SJCRH30 (cell line): ENCODE results near the gene EPSTI1. TPM values are rescaled to one million over a fixed set of nuclear protein-coding genes. Genes with fewer than 3 reads are reported as not detected.
A peak's percentile ranks its signal among the peaks of the same experiment; 100 is the strongest.
"Not testable (repeated sequence)": the region's sequence is repeated elsewhere in the genome, so short reads cannot be mapped to it uniquely, and the experiment has no call there.

Experiments used
- DNase-seq, 2 experiments: peaks; one replicate each; pipeline ENCODE4 v3.0.0-alpha.2; 2015 to 2020
- H3K27ac ChIP-seq: fragments of 250-450 bp; sonication (Bioruptor Pico); 2 replicates; pipeline ENCODE4 v1.5.1; 2020; ENCODE audit warnings: mild to moderate bottlenecking, moderate library complexity
- H3K27me3 ChIP-seq: fragments of 250-450 bp; sonication (Bioruptor Pico); 2 replicates; pipeline ENCODE4 v1.5.1; 2020; ENCODE audit warnings: mild to moderate bottlenecking, moderate library complexity
- H3K36me3 ChIP-seq: fragments of 250-450 bp; sonication (Bioruptor Pico); 2 replicates; pipeline ENCODE4 v1.5.1; 2020; ENCODE audit warnings: mild to moderate bottlenecking, moderate library complexity
- H3K4me1 ChIP-seq: fragments of 250-450 bp; sonication (Bioruptor Pico); 2 replicates; pipeline ENCODE4 v1.5.1; 2020; ENCODE audit warnings: mild to moderate bottlenecking, moderate library complexity
- H3K4me3 ChIP-seq: fragments of 250-450 bp; sonication (Bioruptor Pico); 2 replicates; pipeline ENCODE4 v1.5.1; 2020; ENCODE audit warnings: mild to moderate bottlenecking, moderate library complexity
- H3K9me3 ChIP-seq: fragments of 250-450 bp; sonication (Bioruptor Pico); replicated peaks from 2 replicates; pipeline ENCODE4 v1.5.1; 2020; ENCODE audit warnings: mild to moderate bottlenecking, moderate library complexity
- total RNA-seq: library from RNA; depleted of rRNA; stranded (reverse); fragments of >200 nt; shearing (Covaris generic); gene quantifications from 2 replicates; pipeline ENCODE4 v1.2.3, GENCODE V29; 2014

Gene EPSTI1
- total RNA-seq, 1 experiment from 2014 or later = 1.1 TPM

DNA sequence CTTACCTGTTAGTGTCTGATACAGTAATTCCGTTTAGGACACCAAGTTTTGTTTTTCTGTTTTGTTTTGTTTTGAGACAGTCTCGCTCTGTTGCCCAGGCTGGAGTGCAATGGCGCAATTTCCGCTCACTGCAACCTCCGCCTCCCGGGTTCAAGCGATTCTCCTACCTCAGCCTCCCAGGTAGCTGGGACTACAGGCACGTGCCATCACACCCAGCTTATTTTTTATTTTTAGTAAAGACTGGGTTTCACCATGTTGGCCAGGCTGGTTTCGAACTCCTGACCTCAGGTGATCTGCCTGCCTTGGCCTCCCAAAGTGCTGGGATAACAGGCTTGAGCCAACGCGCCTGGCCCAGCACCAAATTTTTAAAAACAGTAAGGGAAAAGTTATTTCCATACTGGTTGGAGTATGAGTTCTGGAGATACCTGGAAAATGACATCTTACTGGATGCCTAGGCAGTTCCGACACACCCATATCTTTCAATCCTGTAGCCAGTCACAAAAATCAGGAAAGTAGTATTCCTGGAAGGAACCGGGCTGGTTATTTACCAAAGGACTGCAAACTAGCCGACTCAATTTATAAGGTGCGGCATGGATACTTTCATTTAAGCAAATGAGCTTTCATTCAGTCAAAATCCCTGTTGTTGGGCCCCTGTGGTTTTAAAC lies 676 bp downstream of the EPSTI1 start:
- not testable (repeated sequence) for DNase-seq, H3K27ac ChIP-seq, H3K36me3 ChIP-seq, H3K4me1 ChIP-seq, H3K9me3 ChIP-seq, H3K27me3 ChIP-seq
- peak overlapping the region; percentile 56 for H3K4me3 ChIP-seq

DNA sequence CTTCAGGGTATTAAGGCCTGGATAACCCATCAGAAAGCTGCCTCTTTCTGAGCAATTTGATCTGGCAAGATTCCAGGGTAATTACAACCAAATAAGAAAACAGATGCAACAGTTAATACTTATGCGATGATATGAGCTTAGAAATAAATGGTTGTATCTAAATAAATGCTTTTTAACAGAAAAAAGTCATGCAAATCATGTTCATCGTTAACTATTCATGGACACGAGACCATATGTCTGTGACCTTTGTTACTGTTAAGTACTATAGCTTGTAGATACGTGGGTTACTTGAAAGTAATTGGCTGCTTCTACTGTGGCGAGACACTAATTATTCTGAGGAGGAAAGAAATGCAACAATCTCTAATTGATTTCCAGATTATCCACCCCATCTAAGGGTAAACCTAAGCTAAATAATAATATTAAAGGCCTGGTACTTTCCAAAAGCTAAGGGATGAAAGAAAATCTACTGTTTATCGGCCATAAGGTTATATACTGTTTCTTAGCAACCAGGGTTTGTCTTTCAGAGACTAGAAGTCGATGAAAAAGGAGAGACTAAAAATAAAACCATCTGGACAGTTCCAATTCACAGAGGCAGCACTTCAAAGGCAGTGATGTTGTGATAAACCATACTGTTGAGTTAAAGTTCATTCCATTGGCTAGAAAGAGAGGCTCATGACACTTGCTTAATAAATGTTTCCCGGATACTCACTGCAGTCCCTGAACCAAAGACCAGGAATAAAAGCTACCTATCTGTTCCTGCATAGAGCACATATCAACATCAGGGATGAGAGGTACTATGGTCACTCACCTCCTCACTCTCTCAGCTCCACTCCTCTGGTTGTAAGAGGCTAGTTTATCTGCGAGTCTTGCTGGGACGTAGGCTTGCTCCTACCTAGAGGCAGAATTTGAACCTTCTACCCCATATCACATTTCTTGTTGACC lies 1.5 kb downstream of the EPSTI1 start:
- H3K27me3 ChIP-seq = no peaks in the 10 kb centered on the region
- no peak overlapping the region for H3K4me3 ChIP-seq
- no peak for DNase-seq
- H3K4me1 ChIP-seq = no peaks in the 10 kb centered on the region
- H3K9me3 ChIP-seq = no peaks in the 10 kb centered on the region
- no peaks in the 10 kb centered on the region for H3K36me3 ChIP-seq
- no peak overlapping the region for H3K27ac ChIP-seq

DNA sequence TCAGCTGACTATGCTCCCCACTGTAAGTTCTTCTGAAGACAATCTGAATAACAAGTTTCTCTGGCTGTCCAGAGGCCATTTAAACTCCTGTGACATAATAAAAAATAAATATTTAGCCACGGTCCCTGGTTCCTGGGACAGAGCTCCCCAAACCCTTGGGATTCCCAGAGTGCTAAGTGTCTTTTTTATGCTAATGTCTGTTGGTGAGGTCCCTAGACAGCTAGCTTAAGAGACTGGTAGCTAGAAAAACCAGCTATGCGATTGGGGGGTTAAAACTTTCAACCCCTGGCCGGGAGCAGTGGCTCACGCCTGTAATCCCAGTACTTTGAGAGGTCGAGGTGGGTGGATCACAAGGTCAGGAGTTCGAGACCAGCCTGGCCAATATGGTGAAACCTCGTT lies 5.9 kb downstream of the EPSTI1 start:
- Histone ChIP-seq H3K4me1 (peaks cover 3% of the 10 kb centered on the region; the same call in 1 of the 2 replicates), H3K4me3 (no peak overlapping the region), H3K36me3 (no peaks in the 10 kb centered on the region), H3K9me3 (no peaks in the 10 kb centered on the region), H3K27me3 (no peaks in the 10 kb centered on the region), H3K27ac (no peak overlapping the region)
- no peak for DNase-seq

DNA sequence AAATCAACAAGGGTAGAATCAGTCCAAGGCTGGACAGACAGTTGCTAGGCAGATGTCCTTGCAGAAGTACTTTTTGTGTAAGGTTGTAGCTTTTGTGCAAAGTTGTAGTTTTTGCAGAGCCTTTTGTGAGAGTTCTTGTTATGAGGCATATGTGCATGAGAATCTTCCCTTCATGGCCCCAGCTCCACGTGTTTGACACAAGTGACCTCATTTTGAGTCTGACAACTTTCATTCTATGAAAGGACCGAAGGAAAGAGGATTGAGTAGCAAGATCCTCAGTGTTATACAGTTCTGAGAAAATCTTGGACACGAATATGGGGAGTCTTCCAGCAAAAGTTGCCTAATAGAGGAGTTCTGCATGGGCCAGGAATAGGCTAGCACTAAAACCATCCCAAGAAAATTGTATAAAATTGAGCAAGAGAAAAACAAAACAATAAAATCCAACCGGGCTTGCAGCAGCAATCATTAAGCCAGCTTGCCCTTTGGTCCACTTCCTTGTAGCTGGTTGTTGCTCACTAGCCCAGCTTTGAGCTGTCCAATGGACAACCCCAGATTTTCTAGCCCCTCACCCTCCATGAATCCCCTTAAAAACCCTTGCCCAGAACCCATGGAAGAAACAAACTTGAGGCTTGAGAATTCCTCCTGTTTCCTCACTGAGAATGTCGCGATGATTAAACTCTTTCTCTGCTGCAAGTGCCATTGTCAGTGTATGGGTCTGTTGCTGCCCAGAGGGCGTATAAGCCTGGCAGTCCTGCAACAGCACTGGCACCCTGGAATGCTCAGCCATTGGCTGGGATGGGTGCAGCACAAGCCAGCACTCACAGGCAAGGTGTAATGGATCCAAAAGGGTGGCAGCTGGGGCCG lies 6.5 kb downstream of the EPSTI1 start:
- no peaks in the 10 kb centered on the region for H3K36me3 ChIP-seq
- DNase-seq = no peak
- H3K9me3 ChIP-seq = no peaks in the 10 kb centered on the region
- no peak overlapping the region for H3K4me3 ChIP-seq
- H3K27ac ChIP-seq = no peak overlapping the region
- H3K27me3 ChIP-seq = no peaks in the 10 kb centered on the region
- H3K4me1 ChIP-seq = peaks cover 3% of the 10 kb centered on the region; the same call in 1 of the 2 replicates

DNA sequence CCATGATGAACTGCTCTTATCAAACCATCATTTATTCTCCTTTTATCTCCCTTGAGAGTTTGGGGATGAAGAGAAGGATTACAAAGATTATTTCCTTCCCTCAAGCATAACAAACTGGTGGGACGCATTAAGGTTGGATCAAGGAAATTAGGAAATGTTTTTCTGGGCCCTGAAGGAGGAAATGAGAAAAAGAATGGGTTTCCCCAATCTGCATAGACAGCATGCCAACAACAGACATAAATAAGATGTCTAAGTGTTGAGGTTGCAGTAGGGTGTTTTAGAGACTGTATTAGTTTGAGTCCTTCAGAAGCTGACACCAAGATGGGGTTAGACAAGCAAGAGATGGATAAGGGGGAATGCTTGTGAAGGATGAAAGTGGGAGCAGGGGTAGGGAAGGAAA lies 7.3 kb downstream of the EPSTI1 start:
- no peak for DNase-seq
- Histone ChIP-seq H3K27me3 (no peaks in the 10 kb centered on the region), H3K9me3 (no peaks in the 10 kb centered on the region), H3K4me1 (peaks cover 3% of the 10 kb centered on the region; the same call in 1 of the 2 replicates), H3K4me3 (no peak overlapping the region), H3K27ac (no peak overlapping the region), H3K36me3 (no peaks in the 10 kb centered on the region)

DNA sequence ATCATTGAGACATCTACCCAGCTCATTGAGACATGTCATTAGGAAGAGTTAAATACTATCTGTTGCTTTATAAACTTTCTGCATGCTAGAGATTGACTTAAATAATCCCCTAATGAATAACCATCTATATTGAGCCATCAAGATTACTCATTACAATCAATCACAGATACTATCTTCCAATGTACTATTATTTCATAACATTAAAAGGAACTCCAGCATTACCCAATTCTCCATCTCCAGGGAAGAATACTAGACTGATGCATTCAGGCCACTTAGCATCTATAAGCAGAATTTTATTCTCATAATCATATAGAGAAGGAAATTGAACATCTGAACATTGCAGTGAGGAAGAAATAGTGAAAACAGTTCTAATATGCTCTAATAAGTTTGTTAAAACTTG lies 8.0 kb downstream of the EPSTI1 start:
- Histone ChIP-seq H3K4me3 (no peak overlapping the region), H3K9me3 (no peaks in the 10 kb centered on the region), H3K4me1 (peaks cover 3% of the 10 kb centered on the region; the same call in 1 of the 2 replicates), H3K27me3 (no peaks in the 10 kb centered on the region), H3K27ac (no peak overlapping the region), H3K36me3 (no peaks in the 10 kb centered on the region)
- DNase-seq = no peak

DNA sequence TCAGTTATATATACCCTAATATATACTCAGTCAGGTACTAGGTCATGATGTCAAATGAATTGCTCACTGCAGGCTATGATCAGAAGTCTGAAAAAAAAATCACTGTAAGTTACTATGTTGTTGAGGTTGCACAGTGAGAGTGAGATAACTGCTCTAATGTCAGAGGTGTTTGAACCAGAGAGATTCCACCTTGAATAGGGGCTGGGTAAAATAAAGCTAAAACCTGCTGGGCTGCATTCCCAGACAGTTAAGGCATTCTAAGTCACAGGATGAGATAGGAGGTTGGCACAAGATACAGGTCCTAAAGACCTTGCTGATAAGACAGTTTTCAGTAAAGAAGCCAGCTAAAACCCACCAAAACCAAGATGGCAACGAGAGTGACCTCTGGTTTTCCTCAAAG lies 10.2 kb downstream of the EPSTI1 start:
- Histone ChIP-seq H3K27me3 (no peaks in the 10 kb centered on the region), H3K36me3 (no peaks in the 10 kb centered on the region), H3K9me3 (no peaks in the 10 kb centered on the region), H3K27ac (no peak overlapping the region), H3K4me1 (peaks cover 3% of the 10 kb centered on the region; the same call in 1 of the 2 replicates), H3K4me3 (no peak overlapping the region)
- DNase-seq = no peak

DNA sequence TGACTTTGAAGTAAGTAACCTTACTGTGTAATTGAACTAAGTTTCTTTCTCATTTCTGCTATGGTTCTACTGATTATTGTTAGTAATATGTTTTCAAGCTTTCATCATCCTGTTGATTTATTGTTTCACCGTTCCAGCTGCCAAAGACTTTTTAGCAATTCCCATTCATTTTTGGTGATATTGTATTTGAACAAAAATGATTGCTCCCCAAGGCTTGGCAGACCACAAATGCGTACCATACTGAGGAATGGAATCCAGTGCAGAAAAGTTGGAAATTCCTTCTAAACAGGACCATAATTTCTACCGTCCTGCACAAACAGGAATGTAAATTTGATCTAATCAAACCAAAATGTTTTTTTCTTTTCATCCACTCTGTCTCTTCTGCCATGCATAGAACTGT lies 10.7 kb downstream of the EPSTI1 start:
- Histone ChIP-seq H3K27ac (no peak overlapping the region), H3K9me3 (no peaks in the 10 kb centered on the region), H3K27me3 (no peaks in the 10 kb centered on the region), H3K4me3 (no peak overlapping the region), H3K4me1 (peaks cover 3% of the 10 kb centered on the region; the same call in 1 of the 2 replicates), H3K36me3 (no peaks in the 10 kb centered on the region)
- no peak for DNase-seq

DNA sequence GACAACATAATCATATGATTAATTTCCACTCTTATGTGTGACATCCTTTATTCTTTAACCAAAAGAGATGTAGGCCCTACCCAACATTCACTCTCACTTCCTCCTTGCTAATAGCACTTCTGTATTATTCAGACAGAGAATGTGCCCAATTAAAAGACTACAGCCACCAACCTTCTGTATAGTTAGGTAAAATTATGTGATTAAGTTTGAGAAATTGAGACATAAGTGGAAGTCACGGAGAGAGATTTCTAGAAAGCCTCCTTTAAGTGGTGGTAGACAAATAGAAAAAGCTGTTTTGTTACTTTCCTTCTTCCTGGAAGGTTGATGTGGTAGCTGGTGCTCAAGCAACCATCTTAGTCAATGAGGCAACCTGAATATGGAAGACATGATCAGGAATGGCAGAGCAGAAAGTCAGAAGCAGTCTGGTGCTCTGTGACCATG lies 14.8 kb downstream of the EPSTI1 start:
- no peaks in the 10 kb centered on the region for H3K36me3 ChIP-seq
- no peak for DNase-seq
- no peak overlapping the region for H3K27ac ChIP-seq
- H3K4me3 ChIP-seq = no peak overlapping the region
- no peaks in the 10 kb centered on the region for H3K27me3 ChIP-seq
- H3K4me1 ChIP-seq = peaks cover 3% of the 10 kb centered on the region; the same call in 1 of the 2 replicates
- no peaks in the 10 kb centered on the region for H3K9me3 ChIP-seq

DNA sequence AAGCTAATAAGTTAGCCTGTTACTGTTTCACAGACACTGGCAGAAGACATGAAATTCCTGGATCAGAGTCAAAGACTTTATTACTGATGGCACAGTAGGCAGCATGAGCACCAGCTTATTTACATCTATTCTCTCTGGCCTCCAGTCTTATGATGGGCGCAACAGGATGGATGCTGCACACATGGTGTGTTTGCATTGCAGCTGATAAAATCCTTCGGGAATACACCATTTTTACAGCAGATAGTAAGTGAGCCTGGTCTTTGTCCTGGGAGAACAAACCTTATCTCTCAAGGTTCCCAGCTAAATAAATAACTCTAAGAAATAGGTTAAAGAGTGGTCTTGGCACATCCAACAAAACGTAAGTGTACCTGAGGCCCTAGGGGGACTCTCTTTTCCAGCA lies 16.0 kb downstream of the EPSTI1 start:
- H3K4me3 ChIP-seq = no peak overlapping the region
- no peaks in the 10 kb centered on the region for H3K27me3 ChIP-seq
- no peaks in the 10 kb centered on the region for H3K9me3 ChIP-seq
- H3K36me3 ChIP-seq = no peaks in the 10 kb centered on the region
- H3K27ac ChIP-seq = no peak overlapping the region
- DNase-seq = no peak
- no peaks in the 10 kb centered on the region; the same call in 1 of the 2 replicates for H3K4me1 ChIP-seq

DNA sequence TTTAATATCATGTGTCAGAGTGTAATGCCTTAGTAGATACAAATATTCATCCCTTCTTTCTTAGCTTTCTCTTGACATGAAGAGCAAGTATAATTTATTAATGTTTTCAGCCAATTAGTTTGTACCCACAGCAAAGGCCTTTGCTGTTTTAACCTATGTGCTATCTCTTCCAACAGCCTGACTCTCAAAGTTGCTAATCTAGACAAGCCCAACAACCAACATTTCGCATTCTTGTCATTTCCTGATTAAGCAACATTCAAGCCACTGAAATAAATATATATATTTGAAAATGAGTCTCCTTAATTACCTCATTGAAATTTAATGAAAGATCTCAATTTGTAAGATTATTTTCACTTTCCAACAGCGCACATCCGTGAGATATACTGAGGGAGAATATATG lies 18.5 kb downstream of the EPSTI1 start:
- H3K27ac ChIP-seq = no peak overlapping the region
- no peaks in the 10 kb centered on the region for H3K9me3 ChIP-seq
- no peak for DNase-seq
- H3K4me3 ChIP-seq = no peak overlapping the region
- H3K36me3 ChIP-seq = no peaks in the 10 kb centered on the region
- H3K27me3 ChIP-seq = no peaks in the 10 kb centered on the region
- peaks cover 4% of the 10 kb centered on the region for H3K4me1 ChIP-seq

DNA sequence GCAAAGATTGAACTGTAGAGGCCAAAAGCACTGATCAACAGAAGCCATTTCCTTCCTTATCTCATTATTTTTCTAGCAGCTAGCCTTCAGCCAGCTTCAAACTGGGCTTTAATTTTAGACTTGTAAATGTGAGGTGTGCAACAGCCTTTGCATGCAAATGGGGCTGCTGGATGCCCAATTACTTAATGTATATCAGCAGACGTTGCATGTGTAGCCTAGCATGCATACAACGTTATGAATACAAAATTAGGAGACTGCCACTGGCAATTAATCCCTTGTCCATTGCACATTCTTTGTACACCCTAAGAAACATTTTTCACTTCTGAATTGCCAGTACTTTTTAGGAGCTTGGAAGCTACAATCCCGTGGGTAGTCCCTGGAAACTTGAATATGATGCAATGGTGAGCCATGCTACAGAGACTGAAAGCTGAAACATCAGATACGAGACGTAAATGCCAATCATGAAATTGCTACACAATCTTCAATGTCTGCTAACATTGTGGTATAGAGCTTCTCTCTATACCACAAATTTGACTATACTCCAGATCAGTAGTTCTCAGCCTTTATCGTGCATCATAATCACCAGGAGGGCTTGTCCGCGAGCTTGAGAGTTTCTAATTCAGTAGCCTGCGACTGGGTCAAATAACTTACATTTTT lies 20.2 kb downstream of the EPSTI1 start:
- H3K9me3 ChIP-seq = no peaks in the 10 kb centered on the region
- DNase-seq = no peak

DNA sequence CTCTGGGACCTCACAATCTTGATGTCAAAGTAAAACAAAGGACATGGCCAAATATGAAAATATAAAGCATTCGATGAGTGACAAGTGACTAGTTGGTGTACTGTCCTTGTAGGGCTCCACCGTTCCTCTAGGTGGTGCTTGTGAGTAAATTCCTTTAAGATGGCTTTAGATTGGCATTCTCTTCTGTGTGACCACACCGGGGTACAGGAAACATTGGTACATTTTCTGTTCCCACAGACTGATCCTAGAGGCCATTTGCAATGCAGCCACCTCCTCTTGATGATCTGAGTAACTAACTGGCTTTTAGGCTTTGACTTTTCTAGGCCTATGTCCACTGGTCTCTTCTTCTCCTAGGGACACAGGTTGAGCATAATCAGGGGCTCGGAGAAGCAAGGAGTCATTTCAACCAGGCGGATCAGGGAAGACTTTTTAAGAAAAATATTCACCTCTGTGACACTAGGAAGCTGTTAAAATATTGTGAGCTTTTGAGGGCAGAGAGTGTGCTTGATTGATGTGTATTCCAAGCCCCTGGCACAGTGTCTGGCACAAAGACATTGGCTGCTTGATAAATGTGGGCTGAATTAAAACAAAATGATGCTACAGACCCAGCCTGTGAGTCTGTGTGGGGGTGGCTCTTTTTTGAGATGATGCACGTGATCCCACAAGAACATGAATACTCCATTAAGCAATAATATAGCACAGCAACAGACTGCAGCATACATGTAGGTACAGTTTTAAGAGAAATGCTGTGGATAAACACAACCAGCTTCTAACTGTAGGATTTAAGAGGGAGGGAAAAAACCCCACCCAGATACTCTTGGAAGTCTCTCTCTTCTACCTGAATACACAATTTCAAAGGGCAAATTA lies 21.0 kb downstream of the EPSTI1 start:
- Histone ChIP-seq H3K4me3 (no peak overlapping the region), H3K27ac (no peak overlapping the region), H3K36me3 (no peaks in the 10 kb centered on the region), H3K27me3 (no peaks in the 10 kb centered on the region), H3K4me1 (peaks cover 4% of the 10 kb centered on the region), H3K9me3 (no peaks in the 10 kb centered on the region)
- DNase-seq = peak; percentile 45 to 75

More for the DNA sequence above, 20.2 kb downstream of the EPSTI1 start:
- H3K27me3 ChIP-seq = no peaks in the 10 kb centered on the region
- H3K4me3 ChIP-seq = no peak overlapping the region
- peaks cover 4% of the 10 kb centered on the region for H3K4me1 ChIP-seq
- no peaks in the 10 kb centered on the region for H3K36me3 ChIP-seq
- no peak overlapping the region for H3K27ac ChIP-seq
